K562 treated with DMSO at 1 percent for 48 hours (cell line): ENCODE measurements around the gene ZNF653. TPM values are rescaled to one million over a fixed set of nuclear protein-coding genes. Genes with fewer than 3 reads are reported as not detected.

ENCODE experiments used
- total RNA-seq: library from RNA; unstranded; fragments of 300-600 nt; gene quantifications from 2 replicates; pipeline ENCODE4 v1.2.3, GENCODE V29; 2022; ENCODE audit warnings: low replicate concordance; ENCODE audit errors: extremely low read depth

Gene ZNF653, protein sequence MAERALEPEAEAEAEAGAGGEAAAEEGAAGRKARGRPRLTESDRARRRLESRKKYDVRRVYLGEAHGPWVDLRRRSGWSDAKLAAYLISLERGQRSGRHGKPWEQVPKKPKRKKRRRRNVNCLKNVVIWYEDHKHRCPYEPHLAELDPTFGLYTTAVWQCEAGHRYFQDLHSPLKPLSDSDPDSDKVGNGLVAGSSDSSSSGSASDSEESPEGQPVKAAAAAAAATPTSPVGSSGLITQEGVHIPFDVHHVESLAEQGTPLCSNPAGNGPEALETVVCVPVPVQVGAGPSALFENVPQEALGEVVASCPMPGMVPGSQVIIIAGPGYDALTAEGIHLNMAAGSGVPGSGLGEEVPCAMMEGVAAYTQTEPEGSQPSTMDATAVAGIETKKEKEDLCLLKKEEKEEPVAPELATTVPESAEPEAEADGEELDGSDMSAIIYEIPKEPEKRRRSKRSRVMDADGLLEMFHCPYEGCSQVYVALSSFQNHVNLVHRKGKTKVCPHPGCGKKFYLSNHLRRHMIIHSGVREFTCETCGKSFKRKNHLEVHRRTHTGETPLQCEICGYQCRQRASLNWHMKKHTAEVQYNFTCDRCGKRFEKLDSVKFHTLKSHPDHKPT
- not detected in 2 replicates for total RNA-seq

GRCh38 chr19:11505504-11506100 lies at the start of gene ZNF653:
TSS of gene ZNF653 (minus strand) at chr19:11505839. CDS start at chr19:11505786, 53 bp downstream.

DNA sequence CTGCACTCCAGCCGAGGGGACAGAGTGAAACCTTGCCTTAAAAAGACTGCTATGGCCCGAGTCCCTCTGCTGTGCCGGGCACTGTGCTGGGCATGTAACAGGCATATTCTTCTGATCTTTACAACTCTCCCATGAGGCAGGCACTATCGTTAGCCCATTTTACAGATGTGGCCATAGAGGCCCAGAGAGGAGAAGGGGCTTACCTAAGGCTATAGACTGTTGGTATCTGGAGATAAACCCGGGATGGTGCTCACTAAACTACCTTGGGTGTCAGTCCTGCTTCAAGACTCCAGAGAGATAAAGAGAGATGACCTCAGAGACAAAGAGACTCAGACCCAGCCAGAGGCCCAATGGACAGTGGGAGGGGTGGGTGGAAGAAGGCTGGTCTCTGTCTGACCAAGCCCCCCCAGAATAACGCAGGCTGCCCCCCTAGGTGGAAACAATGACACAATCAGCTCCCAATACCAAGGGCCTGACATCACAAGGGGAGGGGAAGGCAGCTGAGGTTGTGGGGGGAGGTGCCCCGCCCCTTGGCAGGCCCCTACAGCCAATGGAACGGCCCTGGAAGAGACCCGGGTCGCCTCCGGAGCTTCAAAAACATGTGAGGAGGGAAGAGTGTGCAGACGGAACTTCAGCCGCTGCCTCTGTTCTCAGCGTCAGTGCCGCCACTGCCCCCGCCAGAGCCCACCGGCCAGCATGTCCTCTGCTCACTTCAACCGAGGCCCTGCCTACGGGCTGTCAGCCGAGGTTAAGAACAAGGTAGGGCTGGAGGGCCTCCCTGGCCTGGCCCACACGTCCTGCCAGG lies 32.8 kb upstream of the ZNF653 start, which contains the start of gene CNN1:
Gene CNN1 (plus strand): TSS at position 620 of the 805 bp plus-strand sequence. CDS start 77 bp downstream, at position 697.

DNA sequence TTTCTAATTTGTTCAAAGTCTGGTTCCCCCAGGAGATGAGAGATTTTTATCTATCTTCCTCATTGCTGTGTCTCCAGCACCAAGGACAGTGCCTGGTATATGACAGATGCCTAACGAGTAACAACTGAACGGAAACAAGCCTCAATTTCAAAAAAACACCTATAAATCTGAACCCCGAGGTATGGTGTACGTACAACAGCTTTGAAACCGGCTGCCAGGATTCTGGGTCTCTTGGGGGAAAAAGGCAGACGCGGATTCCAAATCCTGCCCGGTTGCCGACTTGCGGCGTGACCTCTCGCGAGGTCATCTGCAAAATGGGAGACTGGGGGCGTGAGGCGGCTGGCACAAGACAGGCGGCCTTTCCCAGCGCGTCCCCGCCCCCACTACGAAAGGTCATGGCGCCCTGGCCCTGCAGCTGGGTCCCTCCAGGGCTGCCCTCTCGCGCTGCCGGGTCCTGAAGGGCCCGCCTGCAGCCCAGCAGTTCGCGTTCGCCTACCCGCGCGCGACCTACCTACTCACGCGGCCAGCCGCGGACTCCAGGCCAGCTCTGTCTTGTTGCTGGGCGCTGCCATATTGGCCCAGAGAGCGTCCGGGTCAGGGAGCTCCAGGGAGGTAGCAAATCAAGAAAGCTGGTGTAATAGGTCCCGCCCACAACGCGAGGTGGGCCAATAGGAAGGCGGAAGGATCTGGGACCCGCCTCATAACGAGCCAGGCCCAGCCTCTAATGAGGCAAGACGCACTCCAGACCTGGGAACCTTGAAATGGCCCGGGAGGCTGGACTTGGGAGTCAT lies 23.1 kb upstream of the ZNF653 start, which contains the start of gene ECSIT:
Gene ECSIT (minus strand): TSS at position 584 of the 791 bp plus-strand sequence. CDS start 9,964 bp downstream, outside the sequence.

GRCh38 chr19:11480715-11481533 lies 24.7 kb downstream of the ZNF653 start, which contains the start of gene ELAVL3:
TSS of gene ELAVL3 (minus strand) at chr19:11481046. CDS start at chr19:11480608, 438 bp downstream.

DNA sequence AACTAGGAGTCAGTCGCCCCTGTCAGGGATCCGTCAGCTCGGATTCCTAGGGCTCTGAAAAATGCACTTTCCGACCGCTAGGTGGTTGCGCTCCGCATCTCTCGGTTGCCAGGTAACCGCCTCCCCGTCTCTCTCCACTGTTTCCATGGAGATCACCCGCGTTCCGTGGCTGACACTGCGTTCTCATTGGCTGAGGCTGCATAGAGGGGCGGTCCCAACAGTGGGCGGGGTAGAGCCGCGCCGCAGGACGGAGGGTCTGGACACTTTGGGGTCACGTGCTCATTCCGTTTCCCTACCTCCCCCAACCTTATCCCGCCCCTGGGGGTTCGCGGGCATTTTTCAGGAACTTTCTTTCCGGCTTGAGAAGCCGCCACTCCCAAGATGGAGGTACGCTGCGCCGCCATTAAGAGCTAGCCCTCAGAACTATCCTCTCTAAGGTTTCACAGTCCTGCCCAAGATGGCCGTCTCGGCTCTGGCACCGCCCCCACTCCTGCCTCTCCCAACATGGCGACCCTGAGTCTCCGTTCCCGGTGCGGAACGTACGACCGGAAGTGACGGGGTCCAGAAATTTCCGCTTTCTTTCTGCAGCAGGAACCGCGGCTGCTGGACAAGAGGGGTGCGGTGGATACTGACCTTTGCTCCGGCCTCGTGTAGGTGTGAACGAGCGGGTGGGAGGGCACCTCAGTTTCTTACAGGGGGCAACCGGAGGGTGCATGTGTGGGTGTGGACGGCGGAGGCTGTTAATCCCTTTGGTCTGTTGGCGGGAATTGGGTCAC lies 70.4 kb downstream of the ZNF653 start, which contains the start of the genes ODAD3 and PRKCSH:
Gene ODAD3 (minus strand): TSS at position 65 of the 776 bp plus-strand sequence. CDS start 105 bp downstream, outside the sequence.
Gene PRKCSH (plus strand): TSS at position 579 of the 776 bp plus-strand sequence. CDS start 483 bp downstream, outside the sequence.

Other genes with a start within 250 kb of the ZNF653 start
- gene DOCK6, start 243.3 kb downstream of the ZNF653 start, total RNA-seq = not detected in 2 replicates
- gene TSPAN16, start 209.7 kb downstream of the ZNF653 start, total RNA-seq = not detected in 2 replicates
- gene RAB3D, start 166.2 kb downstream of the ZNF653 start, total RNA-seq = not detected in 2 replicates
- not detected in 2 replicates for gene TMEM205, start 159.6 kb downstream of the ZNF653 start, total RNA-seq
- not detected in 2 replicates for gene CCDC159, start 159.3 kb downstream of the ZNF653 start, total RNA-seq
- gene PLPPR2, start 150.4 kb downstream of the ZNF653 start, total RNA-seq = not detected in 2 replicates
- gene SWSAP1, start 131.2 kb downstream of the ZNF653 start, total RNA-seq = not detected in 2 replicates
- not detected in 2 replicates for gene EPOR, start 121.5 kb downstream of the ZNF653 start, total RNA-seq
- gene RGL3, start 86.5 kb downstream of the ZNF653 start, total RNA-seq = not detected in 2 replicates
- not detected in 2 replicates for gene ODAD3, start 70.7 kb downstream of the ZNF653 start, total RNA-seq
- 230 TPM in 1 of 2 replicates, not detected in the other for gene PRKCSH, start 70.2 kb downstream of the ZNF653 start, total RNA-seq
- gene ELAVL3, start 24.8 kb downstream of the ZNF653 start, total RNA-seq = not detected in 2 replicates
- not detected in 2 replicates for gene ECSIT, start 23.3 kb upstream of the ZNF653 start, total RNA-seq
- gene CNN1, start 33.0 kb upstream of the ZNF653 start, total RNA-seq = not detected in 2 replicates
- gene ELOF1, start 53.4 kb upstream of the ZNF653 start, total RNA-seq = not detected in 2 replicates
- not detected in 2 replicates for gene ACP5, start 71.8 kb upstream of the ZNF653 start, total RNA-seq
- gene ZNF627, start 91.6 kb upstream of the ZNF653 start, total RNA-seq = not detected in 2 replicates
- not detected in 2 replicates for gene ZNF823, start 233.1 kb upstream of the ZNF653 start, total RNA-seq